HepG2 (cell line): Measurements from ENCODE around the gene HEXIM1. TPM values are rescaled to one million over a fixed set of nuclear protein-coding genes. Genes with fewer than 3 reads are reported as not detected.

ENCODE experiments used
- GTF2F1 ChIP-seq: fragments of 150-350 bp; IDR thresholded peaks from 2 replicates; pipeline ENCODE4 v1.6.1; 2014; ENCODE audit warnings: low read length
- MBD4 ChIP-seq: IDR thresholded peaks from 2 replicates; pipeline ENCODE4 v1.6.1; 2012; ENCODE audit warnings: low read length, inconsistent platforms, borderline replicate concordance
- MED8 ChIP-seq: sonication (generic); formaldehyde crosslinking; IDR thresholded peaks from 2 replicates; pipeline ENCODE4 v1.8.1; 2023; ENCODE audit warnings: mild to moderate bottlenecking, missing genetic modification reagents; ENCODE audit not compliant: insufficient replicate concordance
- NAIF1 ChIP-seq: sonication (generic); formaldehyde crosslinking; IDR thresholded peaks from 2 replicates; pipeline ENCODE4 v1.5.0; 2020; ENCODE audit warnings: mild to moderate bottlenecking, missing genetic modification reagents, borderline replicate concordance
- TARDBP ChIP-seq: sonication (generic); formaldehyde crosslinking; IDR thresholded peaks from 2 replicates; pipeline ENCODE4 v1.8.0; 2022; ENCODE audit warnings: mild to moderate bottlenecking, missing genetic modification reagents
- ZBTB34 ChIP-seq: sonication (generic); formaldehyde crosslinking; IDR thresholded peaks from 2 replicates; pipeline ENCODE4 v1.8.0; 2022; ENCODE audit warnings: mild to moderate bottlenecking, missing genetic modification reagents
- ZBTB7A ChIP-seq: sonication (generic); formaldehyde crosslinking; IDR thresholded peaks from 2 replicates; pipeline ENCODE4 v1.8.0; 2022; ENCODE audit warnings: mild to moderate bottlenecking, missing genetic modification reagents
- ZMYM2 ChIP-seq: sonication (generic); formaldehyde crosslinking; IDR thresholded peaks from 2 replicates; pipeline ENCODE4 v1.8.0; 2022; ENCODE audit warnings: mild to moderate bottlenecking, missing genetic modification reagents
- ZMYM4 ChIP-seq: sonication (generic); formaldehyde crosslinking; IDR thresholded peaks from 2 replicates; pipeline ENCODE4 v1.8.1; 2023; ENCODE audit warnings: mild to moderate bottlenecking, missing genetic modification reagents
- ZNF232 ChIP-seq: sonication (generic); formaldehyde crosslinking; IDR thresholded peaks from 2 replicates; pipeline ENCODE4 v1.4.0; 2020; ENCODE audit warnings: missing genetic modification reagents, borderline replicate concordance
- ZNF629 ChIP-seq: sonication (generic); formaldehyde crosslinking; conservative IDR thresholded peaks from 2 replicates; pipeline ENCODE4 v1.5.0; 2020; ENCODE audit warnings: missing genetic modification reagents
- ZNF841 ChIP-seq: sonication (generic); formaldehyde crosslinking; IDR thresholded peaks from 2 replicates; pipeline ENCODE4 v1.8.1; 2023; ENCODE audit warnings: missing genetic modification reagents, borderline replicate concordance
- polyA plus RNA-seq, 8 experiments: library from polyadenylated mRNA; depleted of rRNA in 3 of 8; stranded (reverse) in 7 of 8; unstranded in 1 of 8; fragments of >200 nt; fragmentation: Illumina TruSeq in 4 of 8; extraction: Trizol in 4 of 8; gene quantifications; 2 replicates each; pipeline versions ENCODE4 v1.2.1 to v1.2.3, GENCODE V29; 2011 to 2016; ENCODE audit warnings: low read depth in 4 of 8, missing spikeins in 1 of 8, mixed read lengths in 1 of 8; ENCODE audit not compliant: insufficient read depth in 1 of 8
- total RNA-seq, 5 experiments: library from RNA; depleted of rRNA; stranded (reverse); fragments of >200 nt; fragmentation: Illumina TruSeq; extraction: Trizol; gene quantifications; 2 replicates each; pipeline ENCODE4 v1.2.3, GENCODE V29; 2016; ENCODE audit warnings: low read depth in 1 of 5
- TF ChIP-seq, protein P1 (sequence below): conservative IDR thresholded peaks from 2 replicates; pipeline ENCODE4 v1.6.1; 2018; ENCODE audit warnings: missing genetic modification reagents
- TF ChIP-seq, protein P2 (sequence below): sonication (generic); formaldehyde crosslinking; IDR thresholded peaks from 2 replicates; pipeline ENCODE4 v1.4.0; 2020; ENCODE audit warnings: low read depth, missing genetic modification reagents
- TF ChIP-seq, protein P3 (sequence below): sonication (generic); formaldehyde crosslinking; IDR thresholded peaks from 2 replicates; pipeline ENCODE4 v1.5.1; 2020; ENCODE audit warnings: missing genetic modification reagents, mild to moderate bottlenecking, borderline replicate concordance
- TF ChIP-seq, protein P4 (sequence below): sonication (generic); formaldehyde crosslinking; IDR thresholded peaks from 2 replicates; pipeline ENCODE4 v1.5.0; 2020; ENCODE audit warnings: mild to moderate bottlenecking, missing genetic modification reagents
- TF ChIP-seq, protein P5 (sequence below): sonication (generic); formaldehyde crosslinking; conservative IDR thresholded peaks from 2 replicates; pipeline ENCODE4 v1.8.0; 2022; ENCODE audit warnings: mild to moderate bottlenecking, moderate library complexity, missing genetic modification reagents

Gene HEXIM1
- total and polyA plus RNA-seq, 2 of the 13 experiments (the other 11 are each of a cell fraction or from before 2014, with no cell fraction given): 10.5 to 16.6 TPM

DNA sequence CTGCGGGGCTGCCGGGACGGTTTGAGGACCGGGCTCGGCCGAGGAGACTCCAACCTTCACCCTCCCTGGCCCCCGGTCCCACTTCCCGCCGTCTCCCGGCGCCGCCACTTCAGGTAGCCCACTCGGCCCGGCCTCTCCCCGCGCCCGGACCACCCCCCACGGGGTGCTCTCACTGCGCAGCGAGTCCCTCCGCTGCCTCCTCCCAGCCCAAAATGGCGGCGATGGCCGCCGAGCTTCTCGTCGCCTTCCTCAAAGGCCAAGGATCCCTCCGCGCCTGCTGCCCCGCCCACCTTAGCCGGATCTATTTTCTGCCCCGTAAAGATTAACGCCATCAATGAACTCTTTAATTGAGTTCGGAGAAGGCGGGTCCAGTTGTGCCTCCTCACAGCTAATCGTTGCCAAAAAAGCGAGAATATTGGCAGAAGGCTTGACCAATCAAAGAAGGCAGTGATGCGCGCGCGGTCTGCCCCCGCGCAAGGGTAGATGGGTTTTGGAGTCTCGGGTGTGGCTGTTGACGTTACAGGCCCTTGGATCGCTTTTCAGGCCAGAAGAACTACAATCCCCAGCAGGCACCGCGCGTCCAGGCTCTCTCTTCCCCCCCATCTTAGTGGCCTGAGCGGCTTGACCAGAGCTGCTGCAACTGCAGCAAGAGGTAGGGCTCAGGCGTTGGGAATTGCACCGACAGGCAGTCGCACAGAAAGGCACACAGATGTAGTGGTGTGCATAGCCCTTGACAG lies 13.2 kb downstream of the HEXIM1 start, which contains the start of gene HEXIM2 (continued):
- TF ChIP-seq, protein P1, sequence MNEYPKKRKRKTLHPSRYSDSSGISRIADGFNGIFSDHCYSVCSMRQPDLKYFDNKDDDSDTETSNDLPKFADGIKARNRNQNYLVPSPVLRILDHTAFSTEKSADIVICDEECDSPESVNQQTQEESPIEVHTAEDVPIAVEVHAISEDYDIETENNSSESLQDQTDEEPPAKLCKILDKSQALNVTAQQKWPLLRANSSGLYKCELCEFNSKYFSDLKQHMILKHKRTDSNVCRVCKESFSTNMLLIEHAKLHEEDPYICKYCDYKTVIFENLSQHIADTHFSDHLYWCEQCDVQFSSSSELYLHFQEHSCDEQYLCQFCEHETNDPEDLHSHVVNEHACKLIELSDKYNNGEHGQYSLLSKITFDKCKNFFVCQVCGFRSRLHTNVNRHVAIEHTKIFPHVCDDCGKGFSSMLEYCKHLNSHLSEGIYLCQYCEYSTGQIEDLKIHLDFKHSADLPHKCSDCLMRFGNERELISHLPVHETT: peak; percentile 52; the same call in 1 of the 2 replicates
- TF ChIP-seq ZBTB34 (CRISPR knock-in tag) (no peak), ZNF232 (CRISPR knock-in tag) (no peak), MBD4 (no peak), TARDBP (peak; percentile 27; the same call in 1 of the 2 replicates), NAIF1 (peak; percentile 84; the same call in 1 of the 2 replicates), ZNF841 (CRISPR knock-in tag) (no peak), ZBTB7A (no peak; the same call in 1 of the 2 replicates), ZMYM4 (CRISPR knock-in tag) (peak; percentile 68; the same call in 1 of the 2 replicates), ZNF629 (CRISPR knock-in tag) (no peak), GTF2F1 (peak; percentile 91; the same call in 1 of the 2 replicates), ZMYM2 (peak; percentile 62; the same call in 1 of the 2 replicates), MED8 (CRISPR knock-in tag) (no peak)
- TF ChIP-seq, protein P2, sequence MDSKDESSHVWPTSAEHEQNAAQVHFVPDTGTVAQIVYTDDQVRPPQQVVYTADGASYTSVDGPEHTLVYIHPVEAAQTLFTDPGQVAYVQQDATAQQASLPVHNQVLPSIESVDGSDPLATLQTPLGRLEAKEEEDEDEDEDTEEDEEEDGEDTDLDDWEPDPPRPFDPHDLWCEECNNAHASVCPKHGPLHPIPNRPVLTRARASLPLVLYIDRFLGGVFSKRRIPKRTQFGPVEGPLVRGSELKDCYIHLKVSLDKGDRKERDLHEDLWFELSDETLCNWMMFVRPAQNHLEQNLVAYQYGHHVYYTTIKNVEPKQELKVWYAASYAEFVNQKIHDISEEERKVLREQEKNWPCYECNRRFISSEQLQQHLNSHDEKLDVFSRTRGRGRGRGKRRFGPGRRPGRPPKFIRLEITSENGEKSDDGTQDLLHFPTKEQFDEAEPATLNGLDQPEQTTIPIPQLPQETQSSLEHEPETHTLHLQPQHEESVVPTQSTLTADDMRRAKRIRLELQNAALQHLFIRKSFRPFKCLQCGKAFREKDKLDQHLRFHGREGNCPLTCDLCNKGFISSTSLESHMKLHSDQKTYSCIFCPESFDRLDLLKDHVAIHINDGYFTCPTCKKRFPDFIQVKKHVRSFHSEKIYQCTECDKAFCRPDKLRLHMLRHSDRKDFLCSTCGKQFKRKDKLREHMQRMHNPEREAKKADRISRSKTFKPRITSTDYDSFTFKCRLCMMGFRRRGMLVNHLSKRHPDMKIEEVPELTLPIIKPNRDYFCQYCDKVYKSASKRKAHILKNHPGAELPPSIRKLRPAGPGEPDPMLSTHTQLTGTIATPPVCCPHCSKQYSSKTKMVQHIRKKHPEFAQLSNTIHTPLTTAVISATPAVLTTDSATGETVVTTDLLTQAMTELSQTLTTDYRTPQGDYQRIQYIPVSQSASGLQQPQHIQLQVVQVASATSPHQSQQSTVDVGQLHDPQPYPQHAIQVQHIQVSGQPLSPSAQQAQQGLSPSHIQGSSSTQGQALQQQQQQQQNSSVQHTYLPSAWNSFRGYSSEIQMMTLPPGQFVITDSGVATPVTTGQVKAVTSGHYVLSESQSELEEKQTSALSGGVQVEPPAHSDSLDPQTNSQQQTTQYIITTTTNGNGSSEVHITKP (CRISPR knock-in tag): peak; percentile 96
- TF ChIP-seq, protein P3, sequence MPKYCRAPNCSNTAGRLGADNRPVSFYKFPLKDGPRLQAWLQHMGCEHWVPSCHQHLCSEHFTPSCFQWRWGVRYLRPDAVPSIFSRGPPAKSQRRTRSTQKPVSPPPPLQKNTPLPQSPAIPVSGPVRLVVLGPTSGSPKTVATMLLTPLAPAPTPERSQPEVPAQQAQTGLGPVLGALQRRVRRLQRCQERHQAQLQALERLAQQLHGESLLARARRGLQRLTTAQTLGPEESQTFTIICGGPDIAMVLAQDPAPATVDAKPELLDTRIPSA: peak; percentile 50; the same call in 1 of the 2 replicates
- TF ChIP-seq, protein P4, sequence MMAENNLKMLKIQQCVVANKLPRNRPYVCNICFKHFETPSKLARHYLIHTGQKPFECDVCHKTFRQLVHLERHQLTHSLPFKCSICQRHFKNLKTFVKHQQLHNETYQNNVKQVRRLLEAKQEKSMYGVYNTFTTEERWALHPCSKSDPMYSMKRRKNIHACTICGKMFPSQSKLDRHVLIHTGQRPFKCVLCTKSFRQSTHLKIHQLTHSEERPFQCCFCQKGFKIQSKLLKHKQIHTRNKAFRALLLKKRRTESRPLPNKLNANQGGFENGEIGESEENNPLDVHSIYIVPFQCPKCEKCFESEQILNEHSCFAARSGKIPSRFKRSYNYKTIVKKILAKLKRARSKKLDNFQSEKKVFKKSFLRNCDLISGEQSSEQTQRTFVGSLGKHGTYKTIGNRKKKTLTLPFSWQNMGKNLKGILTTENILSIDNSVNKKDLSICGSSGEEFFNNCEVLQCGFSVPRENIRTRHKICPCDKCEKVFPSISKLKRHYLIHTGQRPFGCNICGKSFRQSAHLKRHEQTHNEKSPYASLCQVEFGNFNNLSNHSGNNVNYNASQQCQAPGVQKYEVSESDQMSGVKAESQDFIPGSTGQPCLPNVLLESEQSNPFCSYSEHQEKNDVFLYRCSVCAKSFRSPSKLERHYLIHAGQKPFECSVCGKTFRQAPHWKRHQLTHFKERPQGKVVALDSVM: peak; percentile 80
- TF ChIP-seq, protein P5, sequence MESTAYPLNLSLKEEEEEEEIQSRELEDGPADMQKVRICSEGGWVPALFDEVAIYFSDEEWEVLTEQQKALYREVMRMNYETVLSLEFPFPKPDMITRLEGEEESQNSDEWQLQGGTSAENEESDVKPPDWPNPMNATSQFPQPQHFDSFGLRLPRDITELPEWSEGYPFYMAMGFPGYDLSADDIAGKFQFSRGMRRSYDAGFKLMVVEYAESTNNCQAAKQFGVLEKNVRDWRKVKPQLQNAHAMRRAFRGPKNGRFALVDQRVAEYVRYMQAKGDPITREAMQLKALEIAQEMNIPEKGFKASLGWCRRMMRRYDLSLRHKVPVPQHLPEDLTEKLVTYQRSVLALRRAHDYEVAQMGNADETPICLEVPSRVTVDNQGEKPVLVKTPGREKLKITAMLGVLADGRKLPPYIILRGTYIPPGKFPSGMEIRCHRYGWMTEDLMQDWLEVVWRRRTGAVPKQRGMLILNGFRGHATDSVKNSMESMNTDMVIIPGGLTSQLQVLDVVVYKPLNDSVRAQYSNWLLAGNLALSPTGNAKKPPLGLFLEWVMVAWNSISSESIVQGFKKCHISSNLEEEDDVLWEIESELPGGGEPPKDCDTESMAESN: peak; percentile 85; the same call in 1 of the 2 replicates
